Bronchial epithelial cell (primary cell): Measurements from ENCODE around the gene FA2H. TPM values are rescaled to one million over a fixed set of nuclear protein-coding genes. Genes with fewer than 3 reads are reported as not detected.

ENCODE experiments used
- DNase-seq: peaks from one replicate; pipeline ENCODE4 v3.0.0-alpha.2; 2010; ENCODE audit warnings: low read depth
- FAIRE-seq: peaks from 2 replicates; lab custom pipeline; 2011; peaks lifted over from hg19 to GRCh38; lab: Jason Lieb, UNC
- H3K27me3 ChIP-seq: 2 replicates; pipeline ENCODE4 v1.5.1; 2011; ENCODE audit warnings: low read length; ENCODE audit not compliant: control insufficient read depth, insufficient read depth
- H3K36me3 ChIP-seq: 2 replicates; pipeline ENCODE4 v1.5.1; 2011; ENCODE audit warnings: low read length; ENCODE audit not compliant: control insufficient read depth, insufficient read depth
- H3K4me3 ChIP-seq: 2 replicates; pipeline ENCODE4 v1.5.1; 2011; ENCODE audit warnings: mild to moderate bottlenecking, low read depth, low read length, control low read depth
- CTCF ChIP-seq: IDR thresholded peaks from 2 replicates; pipeline ENCODE4 v1.5.1; 2011; ENCODE audit warnings: mild to moderate bottlenecking, moderate library complexity, low read length, control low read depth, inconsistent platforms; ENCODE audit not compliant: insufficient read depth, severe bottlenecking
- total RNA-seq: library from RNA; depleted of rRNA; stranded (reverse); fragments of >200 nt; gene quantifications from 2 replicates; pipeline ENCODE4 v1.2.1, GENCODE V29; 2014

FA2H gene
- total RNA-seq, 1 donor from 2014 or later = 1.6 TPM

- TF ChIP-seq CTCF = no peak
- no peaks in the 10 kb centered on the region for H3K36me3 ChIP-seq
- no peak overlapping the region for H3K4me3 ChIP-seq
- FAIRE-seq = no peak
- DNase-seq = no peak
- H3K27me3 ChIP-seq = no peaks in the 10 kb centered on the region
Observed at GRCh38 chr16:74745926-74746325, 28.7 kb downstream of the FA2H start.

GRCh38 chr16:74745109-74745615 is 29.5 kb downstream of the FA2H start:
- Histone ChIP-seq H3K36me3 (no peaks in the 10 kb centered on the region), H3K27me3 (no peaks in the 10 kb centered on the region), H3K4me3 (no peak overlapping the region)
- FAIRE-seq (no peak), DNase-seq (no peak)
- no peak for TF ChIP-seq CTCF

GRCh38 chr16:74744566-74744965 is 30.1 kb downstream of the FA2H start:
- DNase-seq (no peak), FAIRE-seq (no peak)
- no peak overlapping the region for H3K4me3 ChIP-seq
- TF ChIP-seq CTCF = no peak
- no peaks in the 10 kb centered on the region for H3K27me3 ChIP-seq
- no peaks in the 10 kb centered on the region for H3K36me3 ChIP-seq

- TF ChIP-seq CTCF = no peak
- Histone ChIP-seq H3K4me3 (peak overlapping the region; percentile 31), H3K27me3 (no peaks in the 10 kb centered on the region), H3K36me3 (no peaks in the 10 kb centered on the region)
- DNase-seq (peak; percentile 98), FAIRE-seq (peak; percentile 84)
Observed at GRCh38 chr16:74743668-74744299, 30.8 kb downstream of the FA2H start.

- no peak overlapping the region for H3K4me3 ChIP-seq
Observed at GRCh38 chr16:74743045-74743667, 31.5 kb downstream of the FA2H start.

More at GRCh38 chr16:74743045-74743667, 31.5 kb downstream of the FA2H start:
- DNase-seq = no peak
- Histone ChIP-seq H3K27me3 (no peaks in the 10 kb centered on the region), H3K36me3 (no peaks in the 10 kb centered on the region)
- FAIRE-seq = no peak
- no peak for TF ChIP-seq CTCF
